GM03348 (cell line): Measurements from ENCODE around the gene RAB3D.

Experiments
- DNase-seq: peaks from one replicate; pipeline ENCODE4 v3.0.0; 2012; ENCODE audit warnings: low spot score

The RAB3D gene

DNA sequence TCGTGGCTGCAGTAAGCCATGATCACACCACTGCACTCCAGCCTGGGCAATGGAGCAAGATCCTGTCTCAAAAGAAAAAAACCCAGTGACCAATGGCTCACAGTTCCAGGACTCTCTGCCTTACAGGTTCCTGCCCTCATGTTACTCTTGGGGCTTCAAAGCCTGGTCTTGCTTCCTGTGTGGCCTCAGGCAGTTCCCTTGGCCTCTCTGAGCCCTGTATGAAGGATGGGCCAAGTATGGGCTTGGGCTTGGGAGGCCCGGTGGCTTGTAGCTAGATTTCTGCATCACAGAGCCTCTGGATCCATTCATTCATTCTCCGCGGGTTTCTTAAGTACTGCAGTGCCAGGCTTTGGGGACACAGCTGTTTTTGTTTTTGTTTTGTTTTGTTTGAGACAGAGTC lies 44.3 kb downstream of the RAB3D start:
- DNase-seq, result no peak

DNA sequence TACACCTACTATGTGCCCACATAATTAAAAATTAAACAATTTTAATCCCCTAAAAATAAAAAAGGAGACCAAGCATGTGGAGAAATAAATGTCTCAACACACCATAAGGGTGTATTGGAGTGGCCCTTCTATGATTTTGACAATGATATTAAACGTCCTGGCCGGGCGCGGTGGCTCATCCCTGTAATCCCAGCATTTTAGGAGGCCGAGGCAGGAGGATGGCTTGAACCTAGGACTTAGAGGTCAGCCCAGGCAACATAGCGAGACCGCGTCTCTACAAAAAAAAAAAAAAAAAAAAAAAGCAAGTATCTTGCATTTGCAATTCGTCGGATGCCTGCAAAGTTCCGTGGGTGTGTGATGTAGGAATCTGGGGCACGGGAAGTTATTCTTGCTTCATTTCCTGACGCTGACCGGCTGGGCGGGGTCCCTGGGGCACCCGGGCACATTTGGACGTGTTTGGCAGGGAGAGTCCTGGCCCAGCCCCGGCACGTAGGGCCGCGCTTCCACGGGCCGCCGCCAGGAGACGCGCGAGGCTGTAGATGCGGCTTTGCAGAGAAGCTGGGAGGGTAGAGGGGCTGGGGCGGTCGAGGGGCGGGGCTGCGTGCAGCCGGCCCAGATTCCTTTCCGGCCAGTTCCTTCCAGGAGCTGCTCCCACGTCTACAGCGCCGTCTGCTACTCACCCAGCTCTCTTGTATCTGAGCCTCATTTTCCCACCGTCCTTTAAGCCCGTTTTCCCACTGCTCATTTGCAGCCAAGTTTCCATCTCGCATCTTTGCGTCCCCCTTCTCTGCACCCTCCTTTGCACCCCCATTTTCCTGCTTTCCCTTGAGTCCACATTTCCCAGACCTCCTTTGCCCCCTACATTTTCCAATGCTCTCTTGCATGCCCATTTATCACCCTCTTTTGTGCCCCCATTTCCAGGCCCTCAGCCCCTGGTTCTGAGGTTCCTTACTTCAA lies 45.7 kb downstream of the RAB3D start:
- DNase-seq, result peak; percentile 98

DNA sequence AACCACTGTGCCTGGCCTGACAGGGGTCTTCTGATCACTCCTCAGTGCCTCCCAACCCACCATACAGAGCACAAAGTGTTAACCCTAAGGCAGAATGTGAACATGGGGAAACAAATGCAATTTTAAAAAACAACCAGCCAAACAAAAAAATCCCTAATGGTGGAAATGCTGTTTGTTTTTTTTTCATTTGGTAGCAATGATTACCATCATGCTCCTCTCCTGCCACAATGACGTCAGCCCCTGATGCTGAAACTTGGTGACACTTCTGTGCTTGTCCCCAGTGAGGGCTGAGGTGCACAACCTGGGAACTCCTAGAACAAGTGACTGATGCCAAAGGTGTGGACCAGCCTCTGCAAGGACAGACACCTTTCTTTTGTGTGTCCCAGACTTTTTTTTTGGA lies 47.5 kb downstream of the RAB3D start:
- no peak for DNase-seq

DNA sequence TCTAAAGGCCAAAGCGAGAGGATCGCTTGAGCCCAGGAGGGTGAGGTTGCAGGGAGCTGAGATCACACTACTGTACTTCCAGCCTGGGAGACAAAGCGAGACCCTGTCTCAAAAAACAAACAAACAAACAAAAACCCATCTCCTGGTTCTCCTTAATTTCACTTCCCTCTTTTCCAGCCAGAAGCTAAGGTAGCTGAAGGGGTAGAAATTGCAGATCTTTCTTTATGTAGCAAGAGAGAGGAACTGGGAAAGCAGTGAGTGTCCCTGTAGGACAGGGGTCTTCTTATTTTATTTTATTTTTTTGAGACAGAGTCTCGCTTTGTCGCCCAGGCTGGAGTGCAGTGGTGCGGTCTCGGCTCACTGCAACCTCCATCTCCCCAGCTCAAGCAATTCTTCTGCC lies 48.0 kb downstream of the RAB3D start:
- no peak for DNase-seq

DNA sequence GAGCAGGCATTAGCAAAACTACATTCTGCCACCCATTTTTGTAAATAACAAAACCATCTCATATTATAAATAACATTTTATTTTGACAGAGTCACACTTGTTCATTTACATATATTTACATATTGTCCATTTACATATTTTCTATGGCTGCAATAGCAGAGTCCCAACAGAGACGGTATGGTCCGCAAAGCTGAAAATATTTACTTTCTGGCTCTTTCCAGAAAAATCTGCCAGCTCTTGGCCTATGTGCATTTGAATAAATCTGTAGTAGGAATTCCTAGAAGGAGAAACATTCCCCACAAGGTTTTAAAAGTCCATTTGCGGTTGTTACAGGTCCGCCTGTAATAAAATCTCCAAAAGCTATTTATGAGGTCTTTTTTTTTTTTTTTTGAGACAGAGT lies 49.2 kb downstream of the RAB3D start:
- no peak for DNase-seq

DNA sequence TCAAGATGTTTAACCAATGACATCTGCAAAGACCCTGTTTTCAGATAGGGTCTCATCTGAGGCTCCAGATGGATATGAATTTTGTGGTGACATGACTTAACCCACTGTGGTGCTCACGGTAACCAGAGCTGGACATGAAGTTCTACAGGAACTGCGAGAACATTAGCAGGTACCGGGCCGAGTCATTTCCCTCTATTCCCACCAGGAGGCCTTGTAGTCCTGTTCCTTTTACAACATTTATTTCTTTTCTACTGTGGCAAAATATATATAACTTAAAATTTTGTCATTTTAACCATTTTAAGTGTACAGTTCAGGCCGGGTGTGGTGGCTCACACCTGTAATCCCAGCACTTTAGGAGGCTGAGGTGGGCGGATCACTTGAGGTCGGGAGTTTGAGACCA lies 51.1 kb downstream of the RAB3D start:
- DNase-seq, result peak; percentile 45

DNA sequence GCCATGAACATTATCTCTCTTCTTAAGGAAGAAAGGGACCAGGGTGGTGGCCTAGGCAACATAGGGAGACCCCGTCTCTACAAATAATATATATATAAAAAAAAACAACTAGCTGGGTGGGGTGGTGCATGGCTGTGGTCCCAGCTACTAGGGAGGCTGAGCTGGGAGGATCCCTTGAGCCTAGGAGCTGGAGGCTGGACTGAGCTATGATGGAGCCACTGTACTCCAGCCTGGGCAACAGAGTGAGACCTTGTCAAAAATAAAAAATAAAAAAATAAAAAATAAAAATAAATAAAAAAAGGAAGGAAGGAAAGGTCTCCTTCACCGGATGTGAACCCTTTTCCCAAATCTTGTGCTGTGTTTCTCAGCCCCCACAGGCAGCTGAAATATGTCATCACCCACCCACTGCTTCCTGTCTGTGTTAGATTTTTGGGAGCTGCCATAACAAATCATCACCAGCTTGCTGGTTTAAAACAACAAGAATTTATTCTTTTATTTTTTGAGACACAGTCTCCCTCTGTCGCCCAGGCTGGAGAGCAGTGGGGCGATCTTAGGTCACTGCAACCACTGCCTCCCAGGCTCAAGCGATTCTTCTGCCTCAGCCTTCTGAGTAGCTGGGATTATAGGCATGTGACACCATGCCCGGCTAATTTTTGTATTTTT lies 53.0 kb downstream of the RAB3D start:
- peak; percentile 79 for DNase-seq

DNA sequence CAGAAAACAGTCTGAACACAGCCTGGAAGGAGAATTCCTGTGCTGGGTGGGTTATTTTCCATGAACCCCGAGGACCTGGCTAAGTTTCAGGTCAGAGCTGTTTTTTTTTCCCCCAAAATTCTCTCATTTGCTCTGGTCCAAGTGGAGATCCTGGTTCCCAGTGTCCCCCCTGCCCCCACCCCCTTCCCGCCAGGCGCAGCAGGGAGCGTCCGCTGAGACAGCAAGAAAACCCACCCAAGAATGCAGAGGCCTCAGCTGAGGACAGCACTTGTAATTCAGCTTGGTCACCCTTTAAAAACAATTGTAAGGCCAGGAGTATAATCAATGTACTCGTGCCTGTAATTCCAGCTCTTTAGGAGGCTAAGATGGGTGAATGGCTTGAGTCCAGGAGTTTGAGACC lies 54.9 kb downstream of the RAB3D start:
- DNase-seq, result no peak

DNA sequence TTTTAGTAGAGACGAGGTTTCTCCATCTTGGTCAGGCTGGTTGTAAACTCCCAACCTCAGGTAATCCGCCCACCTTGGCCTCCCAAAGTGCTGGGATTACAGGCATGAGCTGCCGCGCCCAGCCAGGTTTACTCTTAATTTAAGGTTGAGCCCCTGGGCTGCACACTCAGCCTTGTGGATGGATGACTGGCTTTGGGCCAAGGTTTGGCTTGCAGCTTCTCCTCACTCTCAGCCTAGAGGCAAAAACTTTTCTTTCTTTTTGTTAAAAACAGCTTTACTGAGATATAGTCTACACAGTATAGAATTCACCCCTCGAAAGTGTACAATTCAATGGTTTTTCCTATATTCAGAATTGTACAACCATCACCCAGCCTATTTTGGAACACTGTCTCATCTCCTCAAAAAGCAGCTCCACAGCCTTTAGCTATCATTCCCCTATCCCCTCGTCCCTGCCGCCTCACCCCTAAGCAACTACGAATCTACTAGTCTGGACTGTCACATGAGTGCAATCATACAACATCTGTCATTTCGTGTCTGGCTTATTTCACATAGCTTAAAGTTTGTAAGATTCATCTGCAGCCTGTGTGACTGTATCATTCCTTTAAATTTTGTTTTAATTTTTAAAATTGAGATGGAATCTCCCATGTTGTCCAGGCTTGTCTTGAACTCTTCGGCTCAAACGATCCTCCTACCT lies 58.0 kb downstream of the RAB3D start:
- no peak for DNase-seq

DNA sequence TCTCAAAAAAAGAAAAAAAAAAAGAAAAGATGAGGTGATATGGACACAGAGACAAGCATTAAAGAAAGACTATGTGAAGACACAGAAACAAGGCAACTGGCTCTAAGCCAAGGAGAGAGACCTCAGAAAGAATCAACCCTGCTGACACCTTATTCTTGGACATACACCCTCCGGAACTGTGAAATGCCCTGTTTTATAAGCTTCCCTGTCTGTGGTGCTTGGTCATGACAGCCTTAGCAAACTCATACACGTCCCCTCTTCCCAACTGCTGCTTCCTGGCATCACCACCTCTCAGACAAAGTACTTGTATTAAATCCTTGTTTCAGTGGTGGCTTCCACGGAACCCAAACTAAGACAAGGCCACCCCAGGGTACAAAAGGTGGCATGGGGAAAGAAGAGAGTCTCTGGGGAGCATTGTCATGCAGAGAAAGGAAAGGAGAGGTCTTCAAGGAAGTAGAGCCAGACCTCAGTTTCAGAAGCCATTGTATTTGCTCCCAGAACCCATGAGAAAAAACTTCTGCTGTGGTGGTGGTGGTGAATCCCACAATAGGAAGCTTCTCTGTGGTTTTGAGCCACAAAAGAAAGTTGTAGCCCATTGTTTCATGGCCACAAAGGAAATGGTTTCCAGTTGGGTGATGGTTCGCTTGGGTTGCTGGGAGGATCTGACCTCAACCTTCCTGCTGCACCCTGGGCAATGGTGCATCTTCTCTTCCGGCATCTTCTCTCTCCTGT lies 59.8 kb downstream of the RAB3D start:
- no peak for DNase-seq

DNA sequence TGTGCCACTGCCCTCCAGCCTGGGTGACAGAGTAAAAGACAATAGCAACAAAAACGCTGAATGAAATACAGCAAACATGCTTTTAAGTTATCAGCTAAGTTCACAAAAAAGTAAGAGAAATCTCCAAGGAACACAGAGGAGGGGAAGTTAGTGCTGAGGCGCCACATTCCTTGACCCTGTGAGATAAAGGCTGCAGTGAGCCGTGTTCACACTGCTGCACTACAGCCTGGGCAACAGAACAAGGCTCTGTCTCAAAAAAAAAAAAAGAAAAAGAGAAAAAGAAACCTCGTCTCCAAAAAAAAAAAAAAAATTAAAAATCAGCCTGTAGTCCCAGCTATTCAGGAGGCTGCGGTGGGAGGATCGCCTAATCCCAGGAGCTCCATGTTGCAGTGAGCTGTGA lies 60.8 kb downstream of the RAB3D start:
- DNase-seq, result no peak

DNA sequence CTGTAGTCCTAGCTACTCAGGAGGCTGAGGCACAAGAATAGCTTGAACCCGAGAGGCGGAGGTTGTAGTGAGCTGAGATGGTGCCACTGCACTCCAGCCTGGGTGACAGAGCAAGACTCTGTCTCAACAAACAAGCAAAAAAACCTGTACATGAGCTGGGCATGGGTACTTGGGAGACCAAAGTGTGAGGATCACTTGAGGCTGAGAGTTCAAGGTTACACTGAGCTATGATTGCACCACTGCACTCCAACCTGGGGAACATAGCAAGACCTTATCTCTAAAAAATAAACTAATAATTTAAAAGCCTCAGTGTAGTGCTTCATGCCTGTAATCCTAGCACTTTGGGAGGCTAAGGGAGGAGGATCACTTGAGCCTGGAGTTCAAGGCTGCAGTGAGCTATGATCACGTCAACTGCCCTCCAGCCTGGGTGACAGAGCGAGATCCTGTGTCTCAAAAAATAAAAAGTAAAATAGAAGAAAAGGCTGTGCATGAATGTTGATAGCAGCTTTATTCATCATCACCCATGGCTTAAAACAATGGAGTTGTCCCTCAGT lies 64.8 kb downstream of the RAB3D start:
- no peak for DNase-seq

DNA sequence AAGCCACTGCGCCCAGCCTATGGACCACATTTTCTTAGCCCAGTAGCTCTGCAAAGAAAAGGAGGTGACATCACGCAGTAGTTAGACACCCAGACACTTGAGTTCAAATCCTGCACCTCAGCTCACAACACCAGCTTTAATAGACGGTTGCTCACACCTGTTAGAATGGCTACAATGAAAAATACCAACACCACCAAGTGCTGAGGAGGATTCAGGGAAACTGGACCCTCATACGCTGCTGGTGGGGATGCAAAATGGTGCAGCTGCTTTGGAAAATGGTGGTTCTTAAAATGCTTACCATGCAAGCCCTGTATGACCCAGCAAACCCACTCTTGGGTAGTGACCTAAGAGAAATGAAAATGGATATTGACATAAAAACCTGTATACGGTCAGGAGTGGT lies 65.5 kb downstream of the RAB3D start:
- DNase-seq, result no peak

DNA sequence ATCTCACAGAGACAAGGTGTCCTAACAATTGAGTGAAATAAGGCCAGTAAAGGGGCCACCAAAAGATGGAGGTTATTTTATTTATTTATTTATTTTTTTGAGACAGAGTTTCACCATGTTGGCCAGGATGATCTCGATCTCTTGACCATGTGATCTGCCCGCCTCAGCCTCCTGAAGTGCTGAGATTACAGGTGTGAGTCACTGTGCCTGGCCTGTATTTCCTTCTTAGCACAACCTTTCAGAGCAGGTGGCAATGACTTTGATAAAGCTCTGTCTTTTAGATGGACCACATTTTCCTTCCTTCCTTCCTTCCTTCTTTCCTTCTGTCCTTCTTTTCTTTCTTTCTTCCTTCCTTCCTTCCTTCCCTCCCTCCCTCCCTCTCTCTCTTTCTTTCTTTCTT lies 66.2 kb downstream of the RAB3D start:
- DNase-seq, result no peak
